ENCODE measurements around the gene TJAP1. TPM values are rescaled to one million over a fixed set of nuclear protein-coding genes. Genes with fewer than 3 reads are reported as not detected.

Gene TJAP1
- total and polyA plus RNA-seq, 12 donors: 13.0 to 29.7 (median 19.6) TPM

GRCh38 chr6:43516697-43517504 lies 39.5 kb downstream of the TJAP1 start, which contains the start of the genes POLR1C and YIPF3:
Gene POLR1C, plus strand, starts transcription at chr6:43517089. Its CDS starts 21 bp downstream, at chr6:43517110.
Gene YIPF3, minus strand, starts transcription at chr6:43516926. Its CDS starts 119 bp downstream, at chr6:43516807.
- Histone ChIP-seq H3K9me3 (no peaks in the 10 kb centered on the region), H3K36me3 (peaks cover 0 to 71% (median 51%) of the 10 kb centered on the region in 9 donors), H3K27ac (peak within 1 kb of the TSS; percentile 54 to 97 (median 90)), H3K4me1 (peaks cover 18 to 69% (median 60%) of the 10 kb centered on the region in 9 donors), H3K4me3 (peak within 1 kb of the TSS; percentile 68 to 98 (median 91)), H3K27me3 (no peaks in the 10 kb centered on the region)
- ATAC-seq (peak; percentile 87 to 98 (median 96)), DNase-seq (peak; percentile 93 to 99)
- intact Hi-C loops (cut with DNase I): loop anchor here in 1 of 10 donors (2.0 to 10.0 kb wide), 2 partner anchors 60 to 252 kb away; partner anchors contain the start of genes POLH and XPO5
- TF ChIP-seq CTCF (IDR thresholded peaks at IDR 0.05): no peak
- WGBS, 2 donors: 0% methylated on average over 57 of the region's 57 CpGs

GRCh38 chr6:43517505-43518357 lies 40.4 kb downstream of the TJAP1 start:
- H3K4me1 ChIP-seq: peaks cover 10 to 69% (median 58%) of the 10 kb centered on the region in 9 donors
- no peak for ATAC-seq
- WGBS, 2 donors: 4 to 5% methylated on average over 10 of the region's 10 CpGs
- no peaks in the 10 kb centered on the region for H3K27me3 ChIP-seq
- no peaks in the 10 kb centered on the region for H3K9me3 ChIP-seq
- H3K4me3 ChIP-seq: peak overlapping the region; percentile 68 to 98 (median 91)
- DNase-seq: no peak
- H3K36me3 ChIP-seq: peaks cover 0 to 71% (median 52%) of the 10 kb centered on the region in 9 donors
- intact Hi-C loops (cut with DNase I): loop anchor here in 1 of 10 donors (2.0 to 10.0 kb wide), 2 partner anchors 59 to 253 kb away; partner anchors contain the start of genes POLH and XPO5
- no peak for TF ChIP-seq CTCF (IDR thresholded peaks at IDR 0.05)
- H3K27ac ChIP-seq: peak overlapping the region in 8 of 10 donors; percentile 69 to 97 (median 92)

- no peak for DNase-seq
- peaks cover 0 to 71% (median 59%) of the 10 kb centered on the region in 9 donors for H3K36me3 ChIP-seq
Measured at GRCh38 chr6:43520097-43520496, 42.7 kb downstream of the TJAP1 start.

More at GRCh38 chr6:43520097-43520496, 42.7 kb downstream of the TJAP1 start:
- intact Hi-C loops (cut with DNase I): no loop called here
- ATAC-seq: no peak
- peaks cover 9 to 53% (median 42%) of the 10 kb centered on the region in 9 donors for H3K4me1 ChIP-seq
- TF ChIP-seq CTCF (IDR thresholded peaks at IDR 0.05): no peak
- H3K27ac ChIP-seq: no peak overlapping the region
- no peaks in the 10 kb centered on the region for H3K27me3 ChIP-seq
- H3K9me3 ChIP-seq: no peaks in the 10 kb centered on the region
- WGBS, 2 donors: 87 to 91% methylated on average over 8 of the region's 8 CpGs
- H3K4me3 ChIP-seq: no peak overlapping the region

All from heart right ventricle (tissue), 16 donors.